NCI-H2196 (cell line): ENCODE measurements around the gene GPATCH2.
"Not testable (repeated sequence)": the region's sequence is repeated elsewhere in the genome, so short reads cannot be mapped to it uniquely, and the experiment has no call there.

Source experiments
- DNase-seq: peaks from one replicate; lab custom pipeline; 2025; ENCODE audit not compliant: unreplicated experiment; lab: John Stamatoyannopoulos, UW

Gene GPATCH2

GRCh38 chr1:217584286-217584811 is 46.5 kb downstream of the GPATCH2 start:
- not testable (repeated sequence) for DNase-seq

DNA sequence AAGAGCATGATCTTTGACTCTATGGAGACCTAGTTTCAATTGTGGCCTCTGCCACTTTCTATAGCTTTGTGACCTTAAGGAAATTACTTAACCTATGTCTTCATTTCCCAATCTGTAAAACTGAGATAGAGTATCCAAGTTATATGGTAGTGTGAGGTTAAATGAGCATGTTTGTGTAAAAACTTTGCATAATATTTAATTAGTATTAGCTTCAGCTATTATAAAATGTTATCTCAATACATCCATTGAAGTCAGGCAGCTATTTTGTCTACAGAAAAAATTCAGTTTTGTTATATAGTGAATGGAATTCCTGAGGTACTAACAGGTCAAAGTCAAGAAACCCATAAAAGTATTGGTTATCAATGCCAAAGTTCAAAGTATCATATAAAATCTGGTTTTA is 53.6 kb downstream of the GPATCH2 start:
- no peak for DNase-seq

DNA sequence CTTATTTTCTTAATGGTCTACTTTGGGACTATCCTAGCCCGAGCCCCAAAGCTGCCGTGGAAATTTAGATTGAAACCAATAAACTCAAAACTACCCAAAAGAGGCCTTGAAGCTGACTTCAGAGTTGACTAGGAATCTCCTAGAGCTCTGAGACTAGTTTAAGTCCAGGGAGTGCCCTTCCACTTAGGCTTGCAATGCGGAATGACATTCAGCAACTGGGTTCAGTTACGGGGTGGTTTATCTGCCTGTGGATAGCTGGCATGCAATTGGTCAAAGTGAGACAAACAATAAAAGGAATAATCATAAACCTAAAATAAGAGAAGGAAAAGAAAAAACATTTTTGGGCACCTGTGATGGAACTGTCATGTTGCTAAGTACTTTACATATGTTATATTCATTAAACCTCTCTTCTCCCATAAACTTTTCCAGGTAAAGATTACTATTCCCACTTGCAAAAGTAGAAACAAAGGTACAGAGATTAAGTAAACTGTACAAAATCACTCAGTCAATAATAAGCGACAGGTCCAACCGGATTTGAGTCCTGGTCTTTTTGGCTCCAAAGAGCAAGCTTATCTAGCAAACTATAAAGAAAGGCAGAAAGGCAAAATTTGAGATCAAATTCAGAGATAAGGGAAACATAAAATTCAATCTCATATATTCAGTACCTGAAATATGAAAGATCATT is 56.5 kb downstream of the GPATCH2 start:
- DNase-seq, result no peak

- no peak for DNase-seq
Measured at GRCh38 chr1:217569021-217569420, 61.9 kb downstream of the GPATCH2 start.

- DNase-seq, result no peak
Measured at GRCh38 chr1:217568200-217568599, 62.7 kb downstream of the GPATCH2 start.

- no peak for DNase-seq
Measured at GRCh38 chr1:217564833-217565232, 66.1 kb downstream of the GPATCH2 start.

GRCh38 chr1:217564207-217564606 is 66.7 kb downstream of the GPATCH2 start:
- DNase-seq, result no peak

DNA sequence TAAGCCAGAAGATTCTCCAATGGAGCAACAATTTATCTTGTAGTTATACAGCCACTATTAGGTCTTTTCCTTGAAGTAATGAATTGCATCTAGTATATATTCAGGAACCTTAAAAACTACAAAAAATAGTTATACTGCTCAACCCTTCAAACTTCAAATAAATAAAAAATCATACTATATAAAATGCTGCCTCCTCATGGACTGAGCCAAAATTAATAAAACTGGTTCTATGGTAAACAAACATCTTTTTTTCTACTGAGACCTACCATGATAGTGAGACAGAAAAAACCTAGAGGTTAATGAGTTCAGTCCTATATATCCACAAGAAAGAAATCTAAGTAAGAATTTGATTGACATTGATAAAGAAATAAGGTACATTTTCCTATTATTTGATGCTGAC is 67.7 kb downstream of the GPATCH2 start:
- DNase-seq, result no peak

DNA sequence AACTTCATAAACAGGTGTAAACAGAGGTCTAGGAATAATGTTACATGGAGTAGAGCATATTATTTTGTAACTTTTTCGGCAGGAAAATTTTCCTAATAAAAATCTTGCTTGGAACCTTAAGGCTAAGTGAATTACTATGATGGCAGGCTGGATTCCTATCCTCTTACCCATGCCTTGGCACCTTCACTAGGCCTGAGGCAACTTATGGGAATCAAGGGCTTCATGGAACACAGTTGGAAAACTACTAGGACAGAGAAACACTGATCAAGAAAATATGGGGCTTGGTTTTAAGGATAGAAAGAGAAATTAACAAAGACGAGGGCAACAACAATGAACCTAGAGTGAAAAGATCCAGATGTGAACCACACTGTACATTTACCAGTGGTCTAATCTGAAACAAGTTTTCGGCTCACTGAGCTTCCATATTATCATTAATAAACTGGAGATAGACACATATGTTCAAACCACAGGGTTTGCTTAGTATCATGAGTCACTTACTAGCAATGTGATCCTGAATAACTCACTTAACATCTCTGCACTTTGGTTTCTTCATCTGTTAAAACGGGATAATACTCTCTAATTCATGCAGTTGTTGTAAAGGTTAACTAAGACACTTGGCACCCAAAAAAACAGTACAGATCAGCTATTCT is 68.5 kb downstream of the GPATCH2 start:
- DNase-seq, result no peak

DNA sequence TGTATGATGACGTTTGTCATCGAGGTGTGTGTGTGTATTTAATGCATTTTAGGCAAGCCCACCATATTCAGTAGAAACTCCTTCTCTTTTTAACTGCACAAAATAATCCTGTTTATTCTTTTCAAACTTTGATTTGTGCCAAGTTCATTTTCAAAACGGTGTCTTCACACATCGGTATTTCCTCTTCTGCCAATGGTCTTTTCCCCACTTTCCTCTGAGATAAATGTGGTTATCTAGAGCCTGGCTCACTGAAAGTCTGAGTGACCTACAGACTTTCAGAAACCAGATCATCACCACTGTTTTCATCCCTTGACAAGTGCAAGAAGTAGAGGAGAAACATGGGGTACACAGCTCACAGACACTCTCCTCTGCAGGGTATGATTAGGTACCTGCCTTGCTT is 69.4 kb downstream of the GPATCH2 start:
- no peak for DNase-seq

- DNase-seq, result no peak
Measured at GRCh38 chr1:217554849-217555248, 76.0 kb downstream of the GPATCH2 start.

DNA sequence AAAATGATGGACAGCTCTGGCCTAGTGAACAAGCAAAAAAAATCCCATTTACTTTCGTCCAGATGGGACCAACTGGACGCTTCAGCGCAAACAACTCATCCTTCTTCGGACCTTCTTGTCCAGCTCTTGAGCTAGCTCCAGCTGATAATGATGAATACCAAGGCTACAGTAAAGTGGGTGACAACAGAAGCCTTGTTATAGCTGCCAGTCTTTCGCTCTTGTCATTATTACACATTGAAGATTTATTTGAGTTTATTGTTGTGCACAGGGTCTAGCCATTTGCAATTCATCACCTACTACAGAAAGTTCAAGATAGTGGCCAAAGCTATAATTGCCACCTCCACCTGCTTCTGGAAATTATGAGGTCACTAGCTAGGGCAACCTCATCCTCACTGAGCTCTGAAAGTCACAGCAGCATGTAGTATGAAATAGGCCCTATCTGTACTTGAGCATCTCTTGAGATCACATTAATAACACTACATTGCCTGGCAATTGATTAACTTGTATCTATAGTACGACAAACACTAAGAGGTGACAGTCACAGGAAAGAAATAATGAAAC is 76.9 kb downstream of the GPATCH2 start:
- no peak for DNase-seq

DNA sequence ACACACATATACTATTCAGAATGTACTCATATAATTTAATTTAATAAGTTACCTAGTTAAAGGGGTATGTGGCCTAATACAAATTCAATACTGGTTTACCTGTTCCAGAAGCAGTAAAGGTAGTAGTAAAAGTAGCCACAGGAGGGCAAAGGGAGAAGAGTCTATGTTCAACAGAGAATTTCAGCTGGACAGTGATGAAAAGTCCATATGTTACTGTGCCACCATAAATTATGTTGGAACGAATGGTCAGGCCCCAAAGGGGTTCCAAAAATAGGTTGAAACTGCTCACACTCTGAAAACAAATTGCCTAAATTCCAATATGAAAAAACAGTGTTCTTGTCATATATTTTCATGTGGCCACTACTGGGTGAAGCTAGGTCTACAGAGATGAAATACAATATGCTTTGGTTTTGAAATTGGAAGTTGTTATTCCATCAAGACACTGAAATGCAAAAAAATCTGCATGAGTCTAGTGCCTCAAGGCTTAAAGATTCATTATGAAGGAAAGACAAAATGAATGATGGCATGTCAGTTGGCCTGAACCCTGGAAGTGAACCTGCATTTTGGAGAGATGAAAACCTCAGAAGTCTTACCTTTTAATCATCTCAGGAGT is 78.4 kb downstream of the GPATCH2 start:
- no peak for DNase-seq

GRCh38 chr1:217542837-217543236 is 88.1 kb downstream of the GPATCH2 start:
- DNase-seq, result no peak

DNA sequence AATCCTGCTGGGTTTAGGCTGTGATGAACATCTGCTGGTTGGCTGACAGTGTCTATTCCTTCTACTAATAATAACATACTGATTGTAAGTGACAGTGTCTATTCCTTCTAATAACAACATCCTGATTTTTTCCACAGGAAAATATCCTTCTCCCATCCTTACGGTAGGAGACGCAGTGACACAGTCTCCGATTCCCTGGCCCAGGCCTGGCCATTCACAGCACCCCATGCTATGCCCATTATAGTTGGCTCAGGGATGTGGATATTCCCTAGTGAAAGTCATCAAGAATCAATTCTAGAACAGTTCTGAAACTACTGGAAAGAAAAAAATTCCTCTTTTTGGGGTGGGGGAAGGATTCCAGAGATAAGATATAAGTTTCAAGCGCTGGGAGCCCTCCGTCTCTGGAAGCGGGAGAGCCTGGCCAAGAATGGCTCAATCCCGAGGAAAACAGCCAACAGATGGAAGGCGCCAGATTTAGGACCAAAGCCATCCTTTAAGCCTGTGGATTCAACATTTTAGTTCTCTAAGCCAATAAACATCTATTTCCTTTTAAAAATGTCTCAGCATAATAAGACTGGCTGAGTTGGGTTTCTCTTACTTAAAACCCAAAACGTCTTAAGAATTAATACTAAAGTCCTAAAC is 88.6 kb downstream of the GPATCH2 start:
- no peak for DNase-seq

- no peak for DNase-seq
Measured at GRCh38 chr1:217540321-217540720, 90.6 kb downstream of the GPATCH2 start.

DNA sequence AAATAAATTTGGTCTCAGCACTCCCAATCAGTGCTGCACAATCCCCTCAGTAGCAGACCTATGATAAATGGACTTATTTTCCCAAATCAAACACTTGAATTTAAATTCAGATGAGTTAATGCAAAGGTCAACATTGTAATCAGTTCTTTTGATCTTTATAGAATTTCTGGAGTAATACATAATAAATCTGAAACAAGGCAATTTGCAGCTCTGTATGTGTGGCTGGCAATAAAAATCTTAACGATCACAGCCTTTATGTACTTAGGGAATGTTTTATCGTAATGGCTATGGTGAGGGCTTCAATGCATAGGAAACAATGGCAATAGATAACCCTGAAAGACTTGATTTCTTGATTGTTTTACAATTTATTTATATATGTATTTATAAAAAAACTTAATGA is 91.4 kb downstream of the GPATCH2 start:
- DNase-seq, result no peak

GRCh38 chr1:217535601-217536377 is 95.1 kb downstream of the GPATCH2 start:
- DNase-seq, result no peak

GRCh38 chr1:217534566-217534965 is 96.3 kb downstream of the GPATCH2 start:
- DNase-seq, result peak; percentile 21

GRCh38 chr1:217528271-217528670 is 102.6 kb downstream of the GPATCH2 start:
- no peak for DNase-seq

- no peak for DNase-seq
Measured at GRCh38 chr1:217527151-217527550, 103.7 kb downstream of the GPATCH2 start.
